CD4-positive, alpha-beta T cell treated with Interleukin-15 for 1 hour (primary cell): Measurements from ENCODE around the gene DOCK1.
"Not testable (repeated sequence)": the region's sequence is repeated elsewhere in the genome, so short reads cannot be mapped to it uniquely, and the experiment has no call there.

ENCODE experiments used
- DNase-seq: peaks from one replicate; pipeline ENCODE4 v3.0.0-alpha.2; 2020

DOCK1 gene

GRCh38 chr10:126903656-126904360 is 1.4 kb upstream of the DOCK1 start:
- no peak for DNase-seq

- DNase-seq = no peak
Observed at GRCh38 chr10:126904516-126904817, 761 bp upstream of the DOCK1 start.

- DNase-seq = no peak
Observed at GRCh38 chr10:126905776-126906703, 812 bp downstream of the DOCK1 start.

GRCh38 chr10:126906704-126907422 is 1.6 kb downstream of the DOCK1 start:
- no peak for DNase-seq

GRCh38 chr10:126907423-126907970 is 2.3 kb downstream of the DOCK1 start:
- DNase-seq = no peak

- DNase-seq = no peak
Observed at GRCh38 chr10:126908225-126908624, 3.0 kb downstream of the DOCK1 start.

- no peak for DNase-seq
Observed at GRCh38 chr10:126908729-126909128, 3.5 kb downstream of the DOCK1 start.

- DNase-seq = no peak
Observed at GRCh38 chr10:126909147-126909546, 3.9 kb downstream of the DOCK1 start.

GRCh38 chr10:126910196-126910595 is 5.0 kb downstream of the DOCK1 start:
- DNase-seq = no peak

GRCh38 chr10:126910798-126911197 is 5.6 kb downstream of the DOCK1 start:
- DNase-seq = no peak

GRCh38 chr10:126911301-126911700 is 6.1 kb downstream of the DOCK1 start:
- no peak for DNase-seq

GRCh38 chr10:126913316-126913715 is 8.1 kb downstream of the DOCK1 start:
- no peak for DNase-seq

GRCh38 chr10:126914561-126914960 is 9.3 kb downstream of the DOCK1 start:
- DNase-seq = no peak

- DNase-seq = not testable (repeated sequence)
Observed at GRCh38 chr10:126916952-126917351, 11.7 kb downstream of the DOCK1 start.

- no peak for DNase-seq
Observed at GRCh38 chr10:126917375-126917774, 12.1 kb downstream of the DOCK1 start.

GRCh38 chr10:126917975-126918908 is 13.0 kb downstream of the DOCK1 start:
- DNase-seq = no peak

GRCh38 chr10:126919426-126919825 is 14.2 kb downstream of the DOCK1 start:
- DNase-seq = no peak

GRCh38 chr10:126921162-126921561 is 15.9 kb downstream of the DOCK1 start:
- no peak for DNase-seq

- DNase-seq = no peak
Observed at GRCh38 chr10:126921974-126922525, 16.8 kb downstream of the DOCK1 start.

- DNase-seq = no peak
Observed at GRCh38 chr10:126924180-126924914, 19.1 kb downstream of the DOCK1 start.

GRCh38 chr10:126924915-126925300 is 19.7 kb downstream of the DOCK1 start:
- DNase-seq = no peak
